GM12892 (cell line): ENCODE data around the gene SLC39A11.
"Not testable (repeated sequence)": the region's sequence is repeated elsewhere in the genome, so short reads cannot be mapped to it uniquely, and the experiment has no call there.

ENCODE experiments used
- DNase-seq: peaks from one replicate; pipeline ENCODE4 v3.0.0; 2011; ENCODE audit not compliant: insufficient read length
- FAIRE-seq: peaks from 2 replicates; lab custom pipeline; 2011; peaks lifted over from hg19 to GRCh38; lab: Jason Lieb, UNC
- POLR2A ChIP-seq: IDR thresholded peaks from 2 replicates; pipeline ENCODE4 v1.6.1; 2011; ENCODE audit warnings: low read depth, low read length, control low read depth
- POLR2AphosphoS5 ChIP-seq: IDR thresholded peaks from 2 replicates; pipeline ENCODE4 v1.6.1; 2011; ENCODE audit warnings: low read depth, low read length, control low read depth
- TAF1 ChIP-seq: IDR thresholded peaks from 2 replicates; pipeline ENCODE4 v1.6.1; 2011; ENCODE audit warnings: low read depth, mild to moderate bottlenecking, control low read depth, low read length, borderline replicate concordance

SLC39A11 gene

DNA sequence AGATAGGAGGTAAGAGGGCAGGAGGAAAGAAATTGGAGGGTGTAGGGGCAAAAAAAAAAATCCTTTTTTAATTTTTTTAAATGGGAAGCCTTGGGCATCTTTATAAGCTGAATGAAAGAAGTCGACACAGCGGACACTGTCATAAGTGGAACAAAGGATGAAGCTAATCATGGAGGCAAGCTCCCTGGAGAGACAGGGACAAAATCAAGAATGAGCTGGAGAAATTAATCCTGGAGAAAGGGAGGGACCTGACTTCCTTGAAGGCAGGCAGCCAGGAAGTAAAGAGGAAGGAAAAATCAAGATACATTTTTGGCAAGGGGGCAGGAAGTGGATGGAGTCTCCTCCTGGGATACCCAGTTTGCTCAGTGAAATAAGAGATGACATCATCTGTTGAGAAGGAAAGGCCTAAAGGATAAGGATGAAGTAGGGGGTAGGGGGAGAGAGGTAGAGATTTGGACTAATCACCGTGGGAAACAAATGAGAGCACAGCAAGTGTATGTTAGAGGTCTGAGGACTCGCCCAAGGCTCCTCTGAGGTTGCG lies 179.3 kb downstream of the SLC39A11 start:
- no peak for DNase-seq
- no peak for FAIRE-seq
- no peak for TF ChIP-seq POLR2A
- no peak for TF ChIP-seq TAF1
- no peak for TF ChIP-seq POLR2AphosphoS5

DNA sequence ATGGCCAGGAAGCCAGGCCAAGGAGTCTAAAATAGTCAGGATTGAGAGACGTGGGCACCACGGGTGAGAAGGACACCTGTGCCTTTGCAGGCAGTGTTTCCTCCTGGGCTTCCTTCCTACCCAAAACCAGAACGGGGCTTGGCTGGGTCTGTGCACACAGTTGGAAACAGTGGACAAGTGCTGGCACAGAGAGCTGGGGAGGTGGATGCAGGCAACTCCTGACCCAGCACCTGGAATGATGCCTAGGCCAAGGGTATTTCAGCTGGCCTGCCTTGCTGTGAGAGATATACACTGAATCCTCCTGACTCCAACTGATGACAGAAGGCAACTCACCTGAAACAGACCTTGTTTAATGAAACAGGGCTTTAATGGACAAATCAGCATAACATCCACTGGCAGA lies 186.2 kb downstream of the SLC39A11 start:
- no peak for FAIRE-seq
- DNase-seq, result no peak
- TF ChIP-seq POLR2AphosphoS5 (no peak), POLR2A (no peak), TAF1 (no peak)

DNA sequence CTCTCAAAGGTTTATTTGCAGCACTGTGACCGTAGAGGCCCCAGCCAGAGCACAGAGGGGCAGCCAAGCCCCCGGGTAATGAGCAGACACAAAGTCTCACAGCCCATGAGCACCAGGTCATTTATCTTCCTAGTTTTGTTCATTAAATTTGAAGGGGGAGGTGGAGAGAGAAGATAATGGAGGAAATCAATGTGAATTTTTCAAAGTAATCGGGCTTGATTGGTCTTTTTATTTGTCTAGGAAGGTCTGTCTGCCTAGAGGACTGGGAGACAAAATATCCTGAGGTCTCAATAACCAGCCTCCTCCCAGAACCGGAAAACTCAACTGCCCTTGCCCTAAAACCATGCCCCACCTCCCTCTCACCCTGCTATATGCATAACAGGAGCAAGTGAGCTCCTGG lies 189.0 kb downstream of the SLC39A11 start:
- no peak for DNase-seq
- no peak for TF ChIP-seq POLR2A
- TF ChIP-seq TAF1, result no peak
- no peak for TF ChIP-seq POLR2AphosphoS5
- FAIRE-seq, result no peak

DNA sequence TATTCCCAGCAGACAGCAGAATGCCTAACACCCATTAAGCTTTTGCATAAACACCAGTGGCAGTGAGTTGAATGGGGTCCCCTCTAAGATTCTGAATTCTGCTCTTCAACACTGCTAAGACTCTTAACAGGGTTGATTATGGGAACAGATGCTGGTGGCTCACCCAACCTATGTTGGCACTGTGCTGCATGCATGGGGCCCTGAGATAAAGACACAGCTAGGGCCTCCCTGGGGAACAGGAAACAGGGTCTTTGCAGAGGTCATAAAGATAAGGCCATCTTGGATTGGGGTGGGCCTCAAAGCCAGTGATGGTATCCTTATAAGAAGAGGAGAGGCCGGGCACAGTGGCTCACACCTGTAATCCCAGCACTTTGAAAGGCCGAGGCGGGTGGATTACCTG lies 190.8 kb downstream of the SLC39A11 start:
- TF ChIP-seq POLR2AphosphoS5 (no peak), TAF1 (no peak), POLR2A (no peak)
- DNase-seq (no peak), FAIRE-seq (no peak)

DNA sequence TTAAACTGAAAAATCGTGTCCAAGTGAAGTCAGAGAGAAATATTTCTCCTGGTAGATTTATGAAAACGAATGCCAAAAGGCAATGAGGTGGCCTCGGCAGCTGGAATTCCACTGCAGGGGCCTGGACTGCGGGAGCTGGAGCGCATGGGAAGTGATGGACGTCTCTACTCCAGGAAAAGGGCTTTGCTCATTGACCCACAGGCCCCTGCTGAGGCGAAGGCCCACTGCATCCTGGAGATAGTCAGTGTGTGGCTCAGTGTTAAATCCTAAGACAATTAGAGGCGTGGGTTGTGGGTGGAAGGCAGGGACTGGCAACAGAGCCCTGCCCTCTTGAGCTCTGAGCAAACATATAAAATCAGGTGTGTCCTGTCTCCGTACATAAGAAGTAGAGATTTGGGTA lies 191.4 kb downstream of the SLC39A11 start:
- FAIRE-seq (no peak), DNase-seq (no peak)
- TF ChIP-seq POLR2A (no peak), TAF1 (no peak), POLR2AphosphoS5 (no peak)

DNA sequence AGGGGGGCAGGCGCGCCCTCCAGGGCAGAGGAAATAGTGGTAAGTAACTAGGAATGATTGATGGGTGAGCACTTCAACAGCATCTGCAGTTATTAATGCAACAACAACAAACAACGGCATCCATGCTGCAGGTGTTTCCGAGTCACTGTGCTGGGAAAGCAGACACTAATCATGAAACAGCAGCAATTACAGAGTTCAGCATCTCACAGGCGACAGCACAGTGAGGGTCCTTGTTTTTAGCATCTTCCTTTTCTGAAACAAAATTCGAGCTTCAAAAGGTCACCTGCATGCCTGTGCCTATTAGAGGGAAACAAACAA lies 191.9 kb downstream of the SLC39A11 start:
- FAIRE-seq (no peak), DNase-seq (no peak)
- TF ChIP-seq TAF1 (no peak), POLR2AphosphoS5 (no peak), POLR2A (no peak)

DNA sequence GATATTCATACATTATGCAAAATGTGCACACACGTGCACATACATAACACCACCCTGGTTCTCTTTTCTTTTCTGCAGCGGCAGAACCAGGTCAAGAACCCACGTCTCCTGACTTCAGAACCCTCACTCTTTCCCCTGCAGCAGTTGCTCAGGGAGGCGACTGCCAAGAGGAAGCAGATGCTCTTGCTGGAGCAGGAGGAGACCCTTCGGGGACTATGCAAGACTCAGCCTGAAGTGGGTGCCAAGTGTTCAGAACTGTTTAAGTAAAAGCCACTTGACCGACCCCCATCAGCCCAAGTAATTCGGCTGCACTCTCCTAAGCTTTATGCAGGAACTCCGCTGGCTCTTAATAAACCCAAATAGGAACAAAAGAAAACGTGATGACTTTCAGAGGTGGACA lies 193.8 kb downstream of the SLC39A11 start:
- TF ChIP-seq TAF1 (no peak), POLR2AphosphoS5 (no peak), POLR2A (no peak)
- FAIRE-seq (no peak), DNase-seq (no peak)

DNA sequence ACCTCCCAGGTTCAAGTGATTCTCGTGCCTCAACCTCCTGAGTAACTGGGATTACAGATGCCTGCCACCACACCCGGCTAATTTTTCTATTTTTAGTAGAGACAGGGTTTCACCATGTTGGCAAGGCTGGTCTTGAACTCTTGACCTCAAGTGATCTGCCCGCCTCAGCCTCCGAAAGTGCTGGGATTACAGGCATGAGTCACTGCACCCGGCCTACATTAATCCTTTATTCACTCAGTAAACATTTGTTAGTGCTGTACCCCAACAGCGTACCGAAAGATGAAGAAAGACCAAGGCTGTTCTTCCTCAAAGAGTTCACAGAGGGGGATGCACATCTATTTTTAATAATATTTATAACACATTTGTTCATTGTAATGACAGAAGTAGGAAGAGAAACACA lies 196.2 kb downstream of the SLC39A11 start:
- DNase-seq, FAIRE-seq: not testable (repeated sequence)

DNA sequence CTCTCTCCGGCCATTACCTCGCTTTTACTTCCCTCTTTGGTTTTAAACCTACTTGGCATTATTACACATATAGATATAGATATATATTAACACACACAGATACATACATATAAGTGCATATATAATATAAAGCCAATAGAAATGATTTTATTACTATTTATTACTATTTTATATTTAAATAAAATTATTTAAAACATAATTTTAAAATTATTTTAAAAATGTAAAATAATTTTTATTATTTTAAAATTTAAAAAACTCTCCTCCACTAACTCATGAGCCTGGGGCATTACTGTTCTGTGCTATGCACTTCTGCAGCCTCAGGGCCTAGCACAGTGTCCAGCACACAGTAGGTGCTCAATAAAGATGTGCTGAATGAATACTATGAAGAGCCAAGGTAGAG lies 200.9 kb downstream of the SLC39A11 start:
- no peak for FAIRE-seq
- DNase-seq, result no peak
- no peak for TF ChIP-seq POLR2AphosphoS5
- TF ChIP-seq TAF1, result no peak
- no peak for TF ChIP-seq POLR2A

DNA sequence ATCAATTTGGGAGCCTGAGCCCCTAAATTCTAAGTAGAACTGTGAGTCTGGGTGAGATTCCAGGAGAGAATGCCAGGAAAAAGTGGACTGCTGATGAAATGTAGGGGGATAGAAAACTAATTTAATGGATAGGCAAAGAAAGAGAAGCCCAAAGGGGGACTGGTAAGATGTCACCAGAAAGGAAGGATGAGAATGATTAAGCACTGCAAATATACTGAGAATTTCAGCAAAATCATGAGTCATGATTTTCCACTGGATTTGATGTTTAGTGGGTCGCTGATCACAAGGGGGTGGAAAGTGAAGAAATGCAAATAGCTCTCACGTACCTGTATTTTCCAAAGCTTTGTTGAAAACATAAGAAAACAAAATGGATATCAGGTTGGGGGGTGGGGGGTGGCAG lies 201.8 kb downstream of the SLC39A11 start:
- FAIRE-seq, result no peak
- DNase-seq, result no peak
- TF ChIP-seq POLR2A, result no peak
- no peak for TF ChIP-seq POLR2AphosphoS5
- no peak for TF ChIP-seq TAF1

DNA sequence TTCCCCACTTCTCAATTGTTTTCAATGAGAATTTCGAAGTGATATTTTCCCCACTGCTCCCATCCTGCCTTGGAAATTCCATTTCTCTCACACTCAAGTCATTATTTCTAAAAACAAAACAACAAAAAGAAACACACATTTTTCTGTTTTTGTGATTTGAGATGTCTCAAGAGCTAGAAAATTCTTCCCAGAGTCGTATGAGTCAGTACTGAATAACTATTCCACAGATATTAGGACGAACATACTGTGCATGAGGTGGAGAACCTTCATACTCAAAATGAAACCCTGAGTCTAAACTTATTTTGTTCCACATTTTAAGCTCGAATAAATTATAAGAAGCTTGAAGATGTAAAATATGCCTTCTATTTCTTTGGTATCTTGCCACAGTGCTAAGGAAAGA lies 204.6 kb downstream of the SLC39A11 start:
- TF ChIP-seq TAF1 (no peak), POLR2AphosphoS5 (no peak), POLR2A (no peak)
- no peak for FAIRE-seq

DNA sequence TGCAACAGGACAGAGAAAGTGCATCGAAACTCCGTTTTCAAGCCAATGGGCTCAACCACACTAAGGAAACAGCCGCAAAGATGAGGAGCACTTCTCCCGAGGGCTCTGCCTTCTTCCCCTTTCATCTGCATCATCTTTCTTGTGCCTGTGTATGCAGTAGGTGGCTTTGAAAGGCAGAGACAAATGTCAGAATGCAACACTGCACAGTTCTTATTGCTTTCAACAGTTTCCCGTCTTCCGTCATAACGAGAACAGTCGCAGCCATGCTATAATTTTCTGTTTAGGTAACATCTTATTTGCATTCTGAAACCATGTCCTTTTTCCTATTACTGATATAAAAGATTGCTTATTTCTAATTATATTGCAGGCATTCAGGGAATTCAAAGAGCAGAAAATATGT lies 205.2 kb downstream of the SLC39A11 start:
- FAIRE-seq, result no peak
- TF ChIP-seq TAF1 (no peak), POLR2AphosphoS5 (no peak)
- DNase-seq, result no peak

More for the DNA sequence above, 204.6 kb downstream of the SLC39A11 start:
- DNase-seq, result no peak

DNA sequence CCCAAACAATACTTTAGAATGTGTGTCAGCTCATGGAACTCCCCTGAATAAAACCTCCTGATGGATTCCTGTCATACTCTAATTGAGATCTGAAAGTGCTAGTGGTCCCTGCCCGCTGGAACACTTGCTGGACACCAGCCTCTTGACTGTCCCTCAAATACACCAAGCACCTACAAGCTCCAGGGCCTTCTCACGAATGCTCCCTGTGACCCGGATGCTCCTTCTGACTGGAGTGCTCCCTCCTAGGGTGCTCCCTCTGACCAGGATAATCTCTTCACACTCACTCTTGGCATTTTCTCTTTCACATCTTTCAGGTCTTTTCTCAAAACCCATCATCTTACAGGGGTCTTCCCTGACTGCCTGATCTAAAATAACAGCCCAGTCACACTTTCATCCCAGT lies 205.9 kb downstream of the SLC39A11 start:
- TF ChIP-seq TAF1 (no peak), POLR2A (no peak), POLR2AphosphoS5 (no peak)
- no peak for DNase-seq

More for the DNA sequence above, 205.9 kb downstream of the SLC39A11 start:
- FAIRE-seq, result no peak
